Neuronal stem cell (in vitro differentiated cells): ENCODE results near the gene KRT8.

Source experiments
- DNase-seq: peaks from one replicate; pipeline ENCODE4 v3.0.0-alpha.2; 2013; ENCODE audit warnings: low spot score
- H2AFZ ChIP-seq: one replicate; pipeline ENCODE4 v1.6.1; 2013; ENCODE audit warnings: mild to moderate bottlenecking, low read length, inconsistent platforms
- H2AK5ac ChIP-seq: 2 replicates; pipeline ENCODE4 v1.6.1; 2013; ENCODE audit warnings: low read depth, mild to moderate bottlenecking, inconsistent platforms, low read length, moderate library complexity, mixed read lengths
- H2BK120ac ChIP-seq: 2 replicates; pipeline ENCODE4 v1.6.1; 2013; ENCODE audit warnings: low read depth, mild to moderate bottlenecking, inconsistent platforms, low read length, moderate library complexity, mixed read lengths
- H2BK12ac ChIP-seq: one replicate; pipeline ENCODE4 v1.6.1; 2013; ENCODE audit warnings: low read length, inconsistent platforms
- H2BK15ac ChIP-seq: 2 replicates; pipeline ENCODE4 v1.6.1; 2013; ENCODE audit warnings: mild to moderate bottlenecking, low read length, inconsistent platforms, mixed read lengths
- H2BK5ac ChIP-seq: one replicate; pipeline ENCODE4 v1.6.1; 2013; ENCODE audit warnings: inconsistent platforms, mild to moderate bottlenecking, low read length, moderate library complexity
- H3K14ac ChIP-seq: one replicate; pipeline ENCODE4 v1.6.1; 2013; ENCODE audit warnings: low read length, inconsistent platforms
- H3K18ac ChIP-seq: 2 replicates; pipeline ENCODE4 v1.6.1; 2013; ENCODE audit warnings: low read length, inconsistent platforms
- H3K23ac ChIP-seq: 2 replicates; pipeline ENCODE4 v1.6.1; 2013; ENCODE audit warnings: low read depth, mild to moderate bottlenecking, mixed read lengths, low read length, inconsistent platforms; ENCODE audit not compliant: poor library complexity
- H3K27ac ChIP-seq: replicated peaks from 3 replicates; pipeline ENCODE4 v1.5.1; 2013; ENCODE audit warnings: low read length, inconsistent platforms
- H3K27me3 ChIP-seq, 3 experiments: 2 replicates each; pipeline ENCODE4 v1.6.1; 2013; ENCODE audit warnings: low read length in 3 of 3, mild to moderate bottlenecking in 2 of 3, inconsistent platforms in 1 of 3, low read depth in 1 of 3, mixed read lengths in 1 of 3, moderate library complexity in 1 of 3; ENCODE audit not compliant: control insufficient read depth in 3 of 3, insufficient read depth in 3 of 3
- H3K36me3 ChIP-seq, 2 donors: replicated peaks in 1 of 2; 2 replicates each; pipeline ENCODE4 v1.6.1; 2013; ENCODE audit warnings: low read length in 2 of 2; ENCODE audit not compliant: control insufficient read depth in 2 of 2, insufficient read depth in 2 of 2
- H3K4ac ChIP-seq: 2 replicates; pipeline ENCODE4 v1.6.1; 2013; ENCODE audit warnings: inconsistent platforms, mild to moderate bottlenecking, low read length, moderate library complexity
- H3K4me1 ChIP-seq, 2 donors: 1 replicate in 1 of 2; 2 replicates in 1 of 2; pipeline ENCODE4 v1.6.1; 2013; ENCODE audit warnings: low read length in 2 of 2, low read depth in 1 of 2; ENCODE audit not compliant: control insufficient read depth in 2 of 2, insufficient read depth in 1 of 2
- H3K4me2 ChIP-seq: one replicate; pipeline ENCODE4 v1.6.1; 2013; ENCODE audit warnings: mild to moderate bottlenecking, low read length, inconsistent platforms; ENCODE audit not compliant: insufficient read depth, poor library complexity, severe bottlenecking
- H3K4me3 ChIP-seq, 2 donors: 2 replicates each; pipeline ENCODE4 v1.5.1; 2013; ENCODE audit warnings: low read length in 2 of 2, mild to moderate bottlenecking in 2 of 2, inconsistent platforms in 1 of 2, moderate library complexity in 1 of 2
- H3K79me1 ChIP-seq: one replicate; pipeline ENCODE4 v1.6.1; 2013; ENCODE audit warnings: low read depth, mild to moderate bottlenecking, inconsistent platforms, low read length, moderate library complexity
- H3K9ac ChIP-seq: one replicate; pipeline ENCODE4 v1.6.1; 2013; ENCODE audit warnings: mild to moderate bottlenecking, low read depth, low read length, inconsistent platforms; ENCODE audit not compliant: poor library complexity
- H3K9me3 ChIP-seq, 2 donors: replicated peaks in 1 of 2; 2 replicates each; pipeline versions ENCODE3 to v1.6.1; 2013; ENCODE audit warnings: low read length in 2 of 2, mild to moderate bottlenecking in 2 of 2, inconsistent platforms in 1 of 2, low read depth in 1 of 2, mixed read lengths in 1 of 2, moderate library complexity in 1 of 2; ENCODE audit not compliant: control insufficient read depth in 2 of 2, insufficient read depth in 1 of 2
- H4K8ac ChIP-seq: one replicate; pipeline ENCODE4 v1.6.1; 2013; ENCODE audit warnings: low read depth, mild to moderate bottlenecking, inconsistent platforms, low read length, moderate library complexity
- H4K91ac ChIP-seq: one replicate; pipeline ENCODE4 v1.6.1; 2013; ENCODE audit warnings: low read length, low read depth, mild to moderate bottlenecking, inconsistent platforms; ENCODE audit not compliant: poor library complexity
- WGBS, 2 donors: extraction: QIAGEN DNeasy Blood & Tissue Kit; methylation state at CpG; one replicate each; pipeline ENCODE4 v1.1.7; 2013; ENCODE audit warnings: missing lambda C conversion rate in 2 of 2, mixed read lengths in 1 of 2; ENCODE audit not compliant: insufficient read length in 2 of 2, insufficient replicate concordance in 1 of 2; ENCODE audit errors: extremely low coverage in 2 of 2; 5-methylcytosine and 5-hydroxymethylcytosine counted together

Gene KRT8

DNA sequence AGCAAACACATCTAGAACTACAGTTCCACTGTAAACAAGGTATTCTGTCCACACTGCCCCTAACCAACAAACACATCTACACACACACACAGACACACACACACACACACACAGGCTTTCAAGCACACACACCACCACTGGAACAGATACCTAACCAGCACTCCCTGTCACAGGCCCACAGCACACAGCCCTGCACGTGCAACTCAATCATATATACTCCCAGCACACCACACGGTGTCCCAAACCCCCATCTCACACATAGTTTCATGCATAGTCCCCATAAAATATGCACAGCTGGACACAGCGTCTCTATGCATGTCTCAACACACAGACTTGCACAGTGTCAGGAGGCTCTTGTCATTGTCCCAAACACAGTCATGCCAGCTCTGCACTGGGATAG lies 27.6 kb downstream of the KRT8 start:
- Histone ChIP-seq H3K18ac (no peak overlapping the region), H3K23ac (no peak overlapping the region), H2BK15ac (no peak overlapping the region), H2BK120ac (no peak overlapping the region), H4K91ac (no peak overlapping the region), H2AK5ac (no peak overlapping the region), H3K4me2 (no peak overlapping the region), H3K9ac (no peak overlapping the region), H2AFZ (no peak overlapping the region), H3K27me3 (peaks cover 0 to 61% (median 14%) of the 10 kb centered on the region in 3 experiments), H3K14ac (no peak overlapping the region), H2BK12ac (no peak overlapping the region), H3K79me1 (no peaks in the 10 kb centered on the region), H3K36me3 (no peaks in the 10 kb centered on the region), H3K27ac (no peak overlapping the region), H3K9me3 (no peaks in the 10 kb centered on the region), H2BK5ac (peak overlapping the region; percentile 7), H3K4me3 (no peak overlapping the region), H4K8ac (no peak overlapping the region), H3K4me1 (peaks cover 0 to 14% of the 10 kb centered on the region in 2 donors), H3K4ac (no peak overlapping the region)
- WGBS, 2 donors, result no CpG with 5 or more reads among the region's 3 CpGs
- no peak for DNase-seq

DNA sequence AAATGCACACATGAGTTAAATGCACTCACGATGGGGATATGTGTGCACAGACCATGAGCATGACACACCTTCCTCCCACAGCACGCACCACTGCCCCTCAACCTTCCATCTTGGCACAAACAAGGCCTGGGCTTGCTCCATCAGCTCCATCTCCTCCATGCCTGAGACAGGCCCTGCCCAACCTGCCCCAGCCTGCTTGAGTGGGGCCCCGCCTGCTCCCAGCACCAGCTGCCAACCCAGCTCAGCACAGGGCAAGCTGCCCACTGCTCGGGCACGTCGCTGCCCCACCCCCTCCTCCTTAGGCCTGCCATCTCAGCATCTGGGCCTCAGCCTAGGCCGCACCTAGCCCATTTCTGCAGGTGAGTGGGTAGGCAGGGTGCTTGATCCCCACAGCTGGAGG lies 28.5 kb downstream of the KRT8 start:
- DNase-seq, result no peak
- Histone ChIP-seq H2AK5ac (peak overlapping the region; percentile 82), H3K4ac (no peak overlapping the region), H4K91ac (peak overlapping the region; percentile 64), H3K79me1 (no peaks in the 10 kb centered on the region), H4K8ac (no peak overlapping the region), H3K27ac (no peak overlapping the region), H3K36me3 (no peaks in the 10 kb centered on the region), H2BK12ac (no peak overlapping the region), H3K4me2 (no peak overlapping the region), H2BK15ac (peak overlapping the region; percentile 30), H3K27me3 (peaks cover 0 to 66% (median 14%) of the 10 kb centered on the region in 3 experiments), H3K9me3 (no peaks in the 10 kb centered on the region), H2BK5ac (no peak overlapping the region), H3K4me1 (peaks cover 0 to 14% of the 10 kb centered on the region in 2 donors), H2BK120ac (no peak overlapping the region), H2AFZ (no peak overlapping the region), H3K18ac (peak overlapping the region; percentile 61), H3K23ac (no peak overlapping the region), H3K14ac (no peak overlapping the region), H3K9ac (no peak overlapping the region), H3K4me3 (no peak overlapping the region)
- WGBS, 2 donors, result no CpG with 5 or more reads among the region's 7 CpGs

DNA sequence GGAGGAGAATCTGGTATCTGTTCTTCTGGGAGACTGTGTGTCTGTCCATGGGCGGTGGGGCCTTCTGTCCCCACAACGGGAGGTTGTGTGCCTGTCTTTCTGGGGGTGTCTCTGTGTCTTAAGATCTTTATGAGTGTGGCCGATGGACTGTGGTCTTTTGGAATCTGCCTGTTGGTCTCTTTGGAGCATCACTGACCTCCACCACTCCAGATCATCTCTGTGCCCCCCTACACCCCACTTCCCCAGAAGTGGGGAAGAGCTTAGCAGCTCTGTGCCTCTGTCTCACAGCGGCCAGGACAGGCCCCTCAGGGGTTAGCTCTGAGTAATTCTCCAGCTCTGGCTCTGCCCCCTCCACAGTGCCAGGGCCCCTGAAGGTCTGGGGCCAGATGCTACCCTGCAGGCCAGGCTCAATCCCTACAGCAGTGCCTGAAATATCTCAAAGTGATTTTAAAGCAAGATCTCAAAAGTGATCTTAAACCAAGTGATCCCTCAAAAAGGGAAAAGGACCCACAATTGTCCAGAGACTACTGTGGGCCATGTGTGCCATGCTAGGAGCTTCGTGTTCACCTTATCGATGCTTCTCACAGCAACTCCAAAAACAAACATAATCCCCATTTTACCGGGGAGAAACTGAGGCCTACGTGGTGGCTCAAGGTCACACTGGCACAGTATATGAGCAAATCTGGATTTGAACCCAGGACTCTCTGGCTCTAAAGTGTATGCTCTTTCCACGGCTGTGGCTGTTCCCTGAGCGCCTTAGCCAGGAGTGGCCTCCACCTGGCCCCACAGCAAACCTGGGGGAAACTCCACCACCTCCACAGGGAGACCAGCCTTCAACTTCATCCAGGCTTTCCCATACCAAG lies 30.1 kb downstream of the KRT8 start:
- WGBS, 2 donors, result no CpG with 5 or more reads among the region's 10 CpGs
- H2BK120ac ChIP-seq, result no peak overlapping the region
- H3K4me3 ChIP-seq, result peak overlapping the region in 1 of 2 donors; percentile 74

GRCh38 chr12:52873832-52874572 lies 30.9 kb downstream of the KRT8 start:
- peak overlapping the region; percentile 94 for H3K23ac ChIP-seq
- no peaks in the 10 kb centered on the region for H3K79me1 ChIP-seq
- peak overlapping the region; percentile 24 for H3K9ac ChIP-seq
- H3K4ac ChIP-seq, result no peak overlapping the region
- no CpG with 5 or more reads among the region's 55 CpGs for WGBS, 2 donors
- no peak overlapping the region for H2BK12ac ChIP-seq
- H4K8ac ChIP-seq, result no peak overlapping the region
- H3K27me3 ChIP-seq, result peaks cover 0 to 61% (median 14%) of the 10 kb centered on the region in 3 experiments
- peak overlapping the region; percentile 25 for H2AK5ac ChIP-seq
- DNase-seq, result no peak
- H2AFZ ChIP-seq, result no peak overlapping the region
- no peaks in the 10 kb centered on the region for H3K36me3 ChIP-seq
- peak overlapping the region; percentile 65 for H2BK15ac ChIP-seq
- H2BK120ac ChIP-seq, result no peak overlapping the region
- no peak overlapping the region for H3K27ac ChIP-seq
- peak overlapping the region; percentile 93 for H3K18ac ChIP-seq
- peak overlapping the region; percentile 71 for H3K4me2 ChIP-seq
- H4K91ac ChIP-seq, result no peak overlapping the region
- no peaks in the 10 kb centered on the region for H3K9me3 ChIP-seq
- H3K4me3 ChIP-seq, result peak overlapping the region in 1 of 2 donors; percentile 74
- H3K4me1 ChIP-seq, result peaks cover 0 to 14% of the 10 kb centered on the region in 2 donors
- H2BK5ac ChIP-seq, result no peak overlapping the region
- peak overlapping the region; percentile 43 for H3K14ac ChIP-seq

More for the DNA sequence above, 30.1 kb downstream of the KRT8 start:
- Histone ChIP-seq H3K4ac (no peak overlapping the region), H3K9ac (no peak overlapping the region), H3K14ac (no peak overlapping the region), H3K27me3 (peaks cover 0 to 66% (median 14%) of the 10 kb centered on the region in 3 experiments), H3K4me1 (peaks cover 0 to 17% of the 10 kb centered on the region in 2 donors), H3K4me2 (peak overlapping the region; percentile 71), H2AFZ (no peak overlapping the region), H3K23ac (peak overlapping the region; percentile 94), H4K91ac (no peak overlapping the region), H3K36me3 (no peaks in the 10 kb centered on the region), H2BK5ac (no peak overlapping the region), H2BK15ac (peak overlapping the region; percentile 65), H2AK5ac (peak overlapping the region; percentile 54), H3K9me3 (no peaks in the 10 kb centered on the region), H3K79me1 (no peaks in the 10 kb centered on the region), H3K18ac (peak overlapping the region; percentile 4), H2BK12ac (no peak overlapping the region), H3K27ac (no peak overlapping the region), H4K8ac (no peak overlapping the region)
- DNase-seq, result no peak
